Measurements from ENCODE around the gene MTMR12.

DNA sequence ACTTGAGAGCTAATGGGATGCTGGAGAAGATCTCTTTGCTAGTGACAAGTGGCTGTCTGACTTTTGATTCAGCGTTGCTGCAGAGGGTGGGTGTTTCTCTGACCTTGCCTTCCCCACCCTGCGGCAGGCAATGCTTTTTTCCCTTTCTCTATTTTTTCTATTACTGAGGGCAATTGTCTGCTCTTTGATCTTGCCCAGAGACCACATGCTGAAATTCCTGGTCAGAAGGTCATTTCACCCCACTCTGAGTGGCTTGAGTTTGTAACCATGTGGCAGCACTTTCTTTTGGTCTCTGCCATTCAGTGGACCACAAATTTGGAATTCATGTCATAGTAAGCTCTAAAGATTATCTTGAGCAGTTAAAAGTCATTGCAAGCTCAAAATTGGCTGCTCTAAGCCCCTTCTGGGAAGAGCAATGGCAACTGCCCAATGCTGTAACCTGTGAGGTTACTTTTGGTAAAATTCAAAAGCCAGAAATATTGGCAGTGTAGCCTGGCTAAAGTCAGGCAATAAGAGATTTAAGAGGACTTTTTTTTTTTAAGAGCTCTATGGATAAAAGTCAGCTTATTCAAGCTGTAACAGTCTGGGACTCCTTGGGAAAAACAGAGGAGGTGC, 30.4 kb upstream of the MTMR12 start:
- TF ChIP-seq EZH2 (IDR thresholded peaks at IDR 0.05; ENCODE audit: insufficient read depth, poor library complexity, severe bottlenecking) (no peak), EZH2phosphoT487 (IDR thresholded peaks at IDR 0.05; ENCODE audit: insufficient read depth, low read depth) (no peak)

Data from GM23248 (cell line).